GM23338 (cell line): ENCODE measurements around the gene TXNDC12.

ENCODE experiments used
- CTCF ChIP-seq, 2 experiments: fragments of 200-600 bp in 1 of 2; sonication (generic) in 1 of 2; conservative IDR thresholded peaks; 2 replicates each; pipeline versions ENCODE4 v1.5.1 to v1.6.1; 2016 to 2017; ENCODE audit warnings: antibody characterized with exemption in 2 of 2, low read depth in 2 of 2, mild to moderate bottlenecking in 2 of 2, moderate library complexity in 1 of 2
- EZH2 ChIP-seq: fragments of 200-600 bp; sonication (generic); IDR thresholded peaks from one replicate; pipeline ENCODE4 v1.8.0; 2017; ENCODE audit warnings: antibody characterized with exemption, mild to moderate bottlenecking, low read depth; ENCODE audit not compliant: unreplicated experiment
- EZH2phosphoT487 ChIP-seq: fragments of 200-600 bp; sonication (generic); IDR thresholded peaks from one replicate; pipeline ENCODE4 v1.8.1; 2018; ENCODE audit warnings: antibody characterized with exemption; ENCODE audit not compliant: unreplicated experiment
- JUNB ChIP-seq: IDR thresholded peaks from one replicate; pipeline ENCODE4 v1.6.1; 2016; ENCODE audit warnings: antibody characterized with exemption; ENCODE audit not compliant: unreplicated experiment
- NANOG ChIP-seq: IDR thresholded peaks from 2 replicates; pipeline ENCODE4 v1.6.1; 2016; ENCODE audit warnings: antibody characterized with exemption, borderline replicate concordance
- POLR2AphosphoS5 ChIP-seq: IDR thresholded peaks from 2 replicates; pipeline ENCODE4 v1.6.1; 2016; ENCODE audit warnings: antibody characterized with exemption, low read depth
- REST ChIP-seq: IDR thresholded peaks from one replicate; pipeline ENCODE4 v1.6.1; 2018; ENCODE audit warnings: antibody characterized with exemption; ENCODE audit not compliant: unreplicated experiment
- STAT1 ChIP-seq: IDR thresholded peaks from one replicate; pipeline ENCODE4 v1.6.1; 2016; ENCODE audit warnings: antibody characterized with exemption; ENCODE audit not compliant: unreplicated experiment
- ZNF114 ChIP-seq: fragments of 250-450 bp; sonication (Bioruptor Pico); IDR thresholded peaks from 2 replicates; pipeline ENCODE4 v1.5.0; 2020; ENCODE audit warnings: mild to moderate bottlenecking, moderate library complexity

- TF ChIP-seq CTCF (conservative IDR thresholded peaks at IDR 0.05; ENCODE audit: low read depth in 2 of 2) = no peak
- no peak for TF ChIP-seq POLR2AphosphoS5
- no peak for TF ChIP-seq JUNB
- no peak for TF ChIP-seq EZH2
- no peak for TF ChIP-seq STAT1
- TF ChIP-seq EZH2phosphoT487 = no peak
- no peak for TF ChIP-seq NANOG
- no peak for TF ChIP-seq REST
- no peak for TF ChIP-seq ZNF114 (CRISPR knock-in tag)
Measured at GRCh38 chr1:52028328-52028727, 26.7 kb downstream of the TXNDC12 start.
